Keratinocyte (primary cell): ENCODE measurements around the gene GTF2F1. TPM values are rescaled to one million over a fixed set of nuclear protein-coding genes. Genes with fewer than 3 reads are reported as not detected.

Experiments used
- DNase-seq: peaks from one replicate; pipeline ENCODE4 v3.0.0-alpha.2; 2011; ENCODE audit warnings: low read depth, missing footprints, low spot score
- FAIRE-seq: peaks from 2 replicates; lab custom pipeline; 2011; peaks lifted over from hg19 to GRCh38; lab: Jason Lieb, UNC
- H2AFZ ChIP-seq: 2 replicates; pipeline ENCODE4 v1.6.0; 2012; ENCODE audit warnings: low read length, control low read depth, inconsistent platforms; ENCODE audit not compliant: control insufficient read depth
- H3K27ac ChIP-seq: 2 replicates; pipeline ENCODE4 v1.5.1; 2011; ENCODE audit warnings: low read length; ENCODE audit not compliant: control insufficient read depth, insufficient read depth
- H3K27me3 ChIP-seq: 3 replicates; pipeline ENCODE4 v1.6.0; 2011; ENCODE audit warnings: low read length; ENCODE audit not compliant: control insufficient read depth, insufficient read depth; ENCODE audit errors: extremely low read depth
- H3K36me3 ChIP-seq, 2 experiments: 2 replicates in 1 of 2; 3 replicates in 1 of 2; pipeline ENCODE4 v1.5.1; 2011; ENCODE audit warnings: low read length in 2 of 2, mild to moderate bottlenecking in 1 of 2; ENCODE audit not compliant: control insufficient read depth in 2 of 2, insufficient read depth in 2 of 2; ENCODE audit errors: extremely low read depth in 1 of 2
- H3K4me1 ChIP-seq: 3 replicates; pipeline ENCODE4 v1.5.1; 2011; ENCODE audit warnings: low read length; ENCODE audit not compliant: control insufficient read depth, insufficient read depth; ENCODE audit errors: extremely low read depth
- H3K4me2 ChIP-seq: 3 replicates; pipeline ENCODE4 v1.6.0; 2011; ENCODE audit warnings: low read depth, low read length; ENCODE audit not compliant: control insufficient read depth, insufficient read depth; ENCODE audit errors: extremely low read depth
- H3K4me3 ChIP-seq, 3 experiments: fragments of 200-600 bp in 1 of 3; sonication (generic) in 1 of 3; 2 replicates in 2 of 3; 3 replicates in 1 of 3; pipeline ENCODE4 v1.5.1; 2011 to 2016; ENCODE audit warnings: low read length in 3 of 3, mild to moderate bottlenecking in 3 of 3, control low read depth in 2 of 3, inconsistent platforms in 1 of 3, low read depth in 1 of 3, mixed read lengths in 1 of 3, mixed run types in 1 of 3, moderate library complexity in 1 of 3; ENCODE audit not compliant: control insufficient read depth in 2 of 3, insufficient read depth in 2 of 3; ENCODE audit errors: extremely low read depth in 1 of 3
- H3K79me2 ChIP-seq: 2 replicates; pipeline ENCODE4 v1.6.0; 2012; ENCODE audit warnings: low read length; ENCODE audit not compliant: control insufficient read depth, insufficient read depth
- H3K9ac ChIP-seq: 3 replicates; pipeline ENCODE4 v1.6.0; 2011; ENCODE audit warnings: low read length; ENCODE audit not compliant: control insufficient read depth, insufficient read depth; ENCODE audit errors: extremely low read depth
- H3K9me1 ChIP-seq: 3 replicates; pipeline ENCODE4 v1.6.0; 2011; ENCODE audit warnings: low read length; ENCODE audit not compliant: control insufficient read depth, insufficient read depth; ENCODE audit errors: extremely low read depth
- H3K9me3 ChIP-seq: 2 replicates; pipeline ENCODE4 v1.5.1; 2012; ENCODE audit warnings: low read depth, low read length; ENCODE audit not compliant: control insufficient read depth
- H4K20me1 ChIP-seq: 3 replicates; pipeline ENCODE4 v1.6.0; 2011; ENCODE audit warnings: low read length; ENCODE audit not compliant: control insufficient read depth, insufficient read depth; ENCODE audit errors: extremely low read depth
- CTCF ChIP-seq, 3 experiments: IDR thresholded peaks in 1 of 3; conservative IDR thresholded peaks in 1 of 3; optimal IDR thresholded peaks in 1 of 3; 2 replicates in 2 of 3; 3 replicates in 1 of 3; pipeline versions ENCODE3 to v1.5.1; 2011; ENCODE audit warnings: low read length in 3 of 3, mild to moderate bottlenecking in 3 of 3, moderate library complexity in 2 of 3, control low read depth in 1 of 3, inconsistent platforms in 1 of 3; ENCODE audit not compliant: insufficient read depth in 2 of 3; ENCODE audit errors: extremely low read depth in 1 of 3
- EZH2 ChIP-seq: IDR thresholded peaks from one replicate; pipeline ENCODE4 v1.6.1; 2012; ENCODE audit warnings: inconsistent platforms, mild to moderate bottlenecking, low read length, moderate library complexity
- dilution Hi-C: fragments of 300-500 bp; cut with MboI; formaldehyde crosslinking; loops from one replicate; pipeline ENCODE4 v1.7.0; 2020; ENCODE audit warnings: low sequenced_read_pairs; ENCODE audit not compliant: extremely low pct_ligation_motif_present
- polyA plus RNA-seq, 5 experiments: library from polyadenylated mRNA; depleted of rRNA in 3 of 5; stranded (reverse) in 3 of 5; stranded (forward) in 1 of 5; unstranded in 1 of 5; fragments of >200 nt; gene quantifications; 1 replicate in 1 of 5; 2 replicates in 3 of 5; 3 replicates in 1 of 5; pipeline versions ENCODE4 v1.2.1 to v1.2.3, GENCODE V29; 2011 to 2012; ENCODE audit warnings: missing spikeins in 2 of 5, low read depth in 1 of 5, low replicate concordance in 1 of 5

The GTF2F1 gene
- polyA plus RNA-seq, 1 donor (not counting 4 experiments of a cell fraction or from before 2014, with no cell fraction given): 37.3 TPM

GRCh38 chr19:6375411-6376010, 17.5 kb downstream of the GTF2F1 start, which contains the start of gene PSPN:
Gene PSPN, minus strand, starts transcription at chr19:6375933. Its CDS starts 84 bp downstream, at chr19:6375849.
- no peak within 1 kb of the TSS for H3K27ac ChIP-seq
- H3K9me3 ChIP-seq: no peaks in the 10 kb centered on the region
- no peak for FAIRE-seq
- H3K36me3 ChIP-seq: peaks cover 8 to 9% of the 10 kb centered on the region in 2 experiments
- no peak for DNase-seq
- no peak within 1 kb of the TSS for H2AFZ ChIP-seq
- no peak for TF ChIP-seq EZH2
- TF ChIP-seq CTCF (optimal IDR thresholded peaks at IDR 0.05 in 1 of 3, IDR thresholded peaks at IDR 0.05 in 1 of 3, conservative IDR thresholded peaks at IDR 0.05 in 1 of 3; ENCODE audit: extremely low read depth in 1 of 3, insufficient read depth in 2 of 3, low read length in 3 of 3): no peak
- no peaks in the 10 kb centered on the region for H3K9me1 ChIP-seq
- H4K20me1 ChIP-seq: no peaks in the 10 kb centered on the region
- no peak within 1 kb of the TSS for H3K4me2 ChIP-seq
- dilution Hi-C loops: no loop called here
- H3K9ac ChIP-seq: no peak within 1 kb of the TSS
- H3K4me1 ChIP-seq: peaks cover 10% of the 10 kb centered on the region
- H3K4me3 ChIP-seq: no peak within 1 kb of the TSS
- H3K79me2 ChIP-seq: no peaks in the 10 kb centered on the region
- H3K27me3 ChIP-seq: no peaks in the 10 kb centered on the region

GRCh38 chr19:6374711-6375410, 18.1 kb downstream of the GTF2F1 start:
- Histone ChIP-seq H3K36me3 (peaks cover 3% of the 10 kb centered on the region in 2 experiments), H2AFZ (no peak overlapping the region), H4K20me1 (no peaks in the 10 kb centered on the region), H3K79me2 (no peaks in the 10 kb centered on the region), H3K9me3 (no peaks in the 10 kb centered on the region), H3K9me1 (no peaks in the 10 kb centered on the region), H3K4me3 (no peak overlapping the region), H3K27me3 (no peaks in the 10 kb centered on the region), H3K4me1 (peaks cover 10% of the 10 kb centered on the region), H3K9ac (no peak overlapping the region), H3K4me2 (no peak overlapping the region), H3K27ac (no peak overlapping the region)
- DNase-seq (no peak), FAIRE-seq (no peak)
- dilution Hi-C loops: no loop called here
- TF ChIP-seq CTCF (optimal IDR thresholded peaks at IDR 0.05 in 1 of 3, IDR thresholded peaks at IDR 0.05 in 1 of 3, conservative IDR thresholded peaks at IDR 0.05 in 1 of 3; ENCODE audit: extremely low read depth in 1 of 3, insufficient read depth in 2 of 3, low read length in 3 of 3): no peak
- no peak for TF ChIP-seq EZH2
